ENCODE measurements around the gene CCSER1. TPM values are rescaled to one million over a fixed set of nuclear protein-coding genes. Genes with fewer than 3 reads are reported as not detected.

The CCSER1 gene
- polyA plus RNA-seq, 3 donors: 0.09 to 0.75 (median 0.13) TPM

DNA sequence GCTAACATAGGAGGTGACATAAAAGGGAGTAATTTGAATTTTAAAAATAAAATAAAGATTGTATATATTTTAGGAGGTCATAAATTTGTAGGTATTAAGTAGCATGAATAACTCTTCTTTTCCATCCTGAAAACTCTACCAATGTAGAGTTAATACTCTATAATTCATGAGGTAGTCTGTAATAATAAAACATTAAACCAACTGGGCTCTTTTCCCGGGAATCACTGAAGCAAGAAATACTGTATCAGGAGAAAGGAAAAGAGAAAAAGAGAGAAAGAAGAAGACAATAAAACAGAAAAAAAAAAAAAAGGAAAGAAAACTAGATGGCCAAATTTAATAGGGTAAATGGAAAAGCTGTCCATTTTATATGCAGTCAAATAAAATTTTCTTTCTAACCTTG is 984.4 kb downstream of the CCSER1 start:
- no CpG with 5 or more reads among the region's 1 CpG for WGBS (ENCODE audit: insufficient coverage)
- Histone ChIP-seq H3K4me2 (replicated peaks; ENCODE audit: extremely low read depth, low read length, poor library complexity, severe bottlenecking) (no peak overlapping the region), H4K20me1 (ENCODE audit: insufficient read depth, low read length) (no peaks in the 10 kb centered on the region), H3K27ac (ENCODE audit: low read depth in 1 of 2, low read length in 2 of 2) (no peak overlapping the region), H3K4me3 (replicated peaks in 1 of 3; ENCODE audit: low read depth in 2 of 3, low read length in 3 of 3) (no peak overlapping the region), H3K79me2 (ENCODE audit: insufficient read depth, low read length) (no peaks in the 10 kb centered on the region), H2AFZ (ENCODE audit: insufficient read depth, low read depth, low read length, poor library complexity, severe bottlenecking) (no peak overlapping the region), H3K9ac (ENCODE audit: insufficient read depth, low read length, poor library complexity, severe bottlenecking) (no peak overlapping the region), H3K9me3 (replicated peaks in 1 of 2; ENCODE audit: control insufficient read depth in 1 of 2, insufficient read depth in 1 of 2, low read length in 2 of 2) (no peaks in the 10 kb centered on the region), H3K27me3 (ENCODE audit: control insufficient read depth in 2 of 2, insufficient read depth in 2 of 2, low read length in 2 of 2) (no peaks in the 10 kb centered on the region), H3K36me3 (replicated peaks in 1 of 2; ENCODE audit: control insufficient read depth in 1 of 2, insufficient read depth in 2 of 2, low read length in 2 of 2) (no peaks in the 10 kb centered on the region), H3K4me1 (ENCODE audit: control insufficient read depth in 1 of 2, insufficient read depth in 2 of 2, low read length in 2 of 2) (no peaks in the 10 kb centered on the region)
- Mint-ChIP-seq H3K4me1 (no peaks in the 10 kb centered on the region), H3K4me3 (no peak overlapping the region), H3K36me3 (no peaks in the 10 kb centered on the region), H3K27me3 (ENCODE audit: low read depth in 3 of 3) (peaks cover 0 to 2% (median 0%) of the 10 kb centered on the region in 3 donors), H3K27ac (no peak overlapping the region), H3K9me3 (no peaks in the 10 kb centered on the region)
- no peak for DNase-seq
- no peak for TF ChIP-seq CTCF (IDR thresholded peaks at IDR 0.05)
- intact Hi-C loops (cut with micrococcal nuclease): no loop called here

GRCh38 chr4:91113130-91113706 is 986.0 kb downstream of the CCSER1 start:
- no peaks in the 10 kb centered on the region for H3K79me2 ChIP-seq (ENCODE audit: insufficient read depth, low read length)
- H3K27me3 ChIP-seq (ENCODE audit: control insufficient read depth in 2 of 2, insufficient read depth in 2 of 2, low read length in 2 of 2): no peaks in the 10 kb centered on the region
- H3K27ac Mint-ChIP-seq: no peak overlapping the region
- H2AFZ ChIP-seq (ENCODE audit: insufficient read depth, low read depth, low read length, poor library complexity, severe bottlenecking): no peak overlapping the region
- DNase-seq: no peak
- no peak overlapping the region for H3K4me3 Mint-ChIP-seq
- H3K27ac ChIP-seq (ENCODE audit: low read depth in 1 of 2, low read length in 2 of 2): no peak overlapping the region
- H3K4me2 ChIP-seq (replicated peaks; ENCODE audit: extremely low read depth, low read length, poor library complexity, severe bottlenecking): no peak overlapping the region
- intact Hi-C loops (cut with micrococcal nuclease): no loop called here
- peaks cover 0 to 2% (median 0%) of the 10 kb centered on the region in 3 donors for H3K27me3 Mint-ChIP-seq (ENCODE audit: low read depth in 3 of 3)
- no peaks in the 10 kb centered on the region for H3K4me1 Mint-ChIP-seq
- H3K36me3 ChIP-seq (replicated peaks in 1 of 2; ENCODE audit: control insufficient read depth in 1 of 2, insufficient read depth in 2 of 2, low read length in 2 of 2): no peaks in the 10 kb centered on the region
- no peak overlapping the region for H3K4me3 ChIP-seq (replicated peaks in 1 of 3; ENCODE audit: low read depth in 2 of 3, low read length in 3 of 3)
- no peak overlapping the region for H3K9ac ChIP-seq (ENCODE audit: insufficient read depth, low read length, poor library complexity, severe bottlenecking)
- WGBS (ENCODE audit: insufficient coverage): no CpG with 5 or more reads among the region's 4 CpGs
- TF ChIP-seq CTCF (IDR thresholded peaks at IDR 0.05): no peak
- H3K9me3 Mint-ChIP-seq: no peaks in the 10 kb centered on the region
- no peaks in the 10 kb centered on the region for H3K9me3 ChIP-seq (replicated peaks in 1 of 2; ENCODE audit: control insufficient read depth in 1 of 2, insufficient read depth in 1 of 2, low read length in 2 of 2)
- H4K20me1 ChIP-seq (ENCODE audit: insufficient read depth, low read length): no peaks in the 10 kb centered on the region
- H3K36me3 Mint-ChIP-seq: no peaks in the 10 kb centered on the region
- H3K4me1 ChIP-seq (ENCODE audit: control insufficient read depth in 1 of 2, insufficient read depth in 2 of 2, low read length in 2 of 2): no peaks in the 10 kb centered on the region

All from CD14-positive monocyte (primary cell).